ENCODE results near the gene ZNF324. TPM values are rescaled to one million over a fixed set of nuclear protein-coding genes. Genes with fewer than 3 reads are reported as not detected.

ZNF324 gene
- 2.1 TPM for total RNA-seq

GRCh38 chr19:58466760-58467589, at the start of gene ZNF324:
ZNF324 (plus strand) TSS chr19:58467080; CDS start chr19:58469186, 2,106 bp downstream.
- intact Hi-C loops (cut with DNase I) = loop anchor here (1.0 to 2.0 kb wide), 5 partner anchors 16 to 80 kb away; partner anchors contain the start of genes RPS5, ZBTB45 and ZNF324B
- H3K36me3 ChIP-seq = peaks cover 20 to 24% of the 10 kb centered on the region in 2 donors
- no peaks in the 10 kb centered on the region for H3K27me3 ChIP-seq
- no peak for TF ChIP-seq CTCF (IDR thresholded peaks at IDR 0.05)
- peak; percentile 93 to 99 for DNase-seq (ENCODE audit: low spot score in 2 of 2)
- H3K27ac ChIP-seq = peak within 1 kb of the TSS; percentile 84 to 88
- peaks cover 0 to 10% of the 10 kb centered on the region in 2 donors for H3K4me1 ChIP-seq
- H3K4me3 ChIP-seq = peak within 1 kb of the TSS; percentile 95 to 96
- no peaks in the 10 kb centered on the region for H3K9me3 ChIP-seq

DNA sequence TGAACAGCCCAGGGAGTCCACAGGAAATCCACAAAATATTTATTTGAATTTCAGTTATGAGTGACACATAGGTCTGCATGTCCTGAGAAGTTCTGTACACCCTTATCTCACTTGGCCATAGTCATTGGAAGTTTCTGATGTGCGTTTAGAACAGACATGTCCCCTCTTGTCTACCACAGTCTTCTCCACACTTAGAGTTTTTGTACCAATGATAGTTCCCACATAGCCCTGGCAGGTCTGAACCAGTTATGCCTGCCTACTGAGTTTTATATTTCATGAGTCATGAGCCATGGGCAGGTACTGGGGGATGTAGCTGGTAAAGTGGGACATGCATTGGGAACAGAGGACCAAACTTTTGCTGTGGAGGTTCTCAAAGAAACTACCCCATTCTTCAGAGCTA, 38.3 kb upstream of the ZNF324 start:
- Histone ChIP-seq H3K9me3 (peaks cover 82 to 93% of the 10 kb centered on the region in 2 donors), H3K4me1 (no peaks in the 10 kb centered on the region), H3K27me3 (no peaks in the 10 kb centered on the region), H3K4me3 (no peak overlapping the region), H3K36me3 (peaks cover 12 to 18% of the 10 kb centered on the region in 2 donors), H3K27ac (no peak overlapping the region)
- DNase-seq (ENCODE audit: low spot score in 2 of 2) = no peak
- intact Hi-C loops (cut with DNase I) = no loop called here
- TF ChIP-seq CTCF (IDR thresholded peaks at IDR 0.05) = no peak

DNA sequence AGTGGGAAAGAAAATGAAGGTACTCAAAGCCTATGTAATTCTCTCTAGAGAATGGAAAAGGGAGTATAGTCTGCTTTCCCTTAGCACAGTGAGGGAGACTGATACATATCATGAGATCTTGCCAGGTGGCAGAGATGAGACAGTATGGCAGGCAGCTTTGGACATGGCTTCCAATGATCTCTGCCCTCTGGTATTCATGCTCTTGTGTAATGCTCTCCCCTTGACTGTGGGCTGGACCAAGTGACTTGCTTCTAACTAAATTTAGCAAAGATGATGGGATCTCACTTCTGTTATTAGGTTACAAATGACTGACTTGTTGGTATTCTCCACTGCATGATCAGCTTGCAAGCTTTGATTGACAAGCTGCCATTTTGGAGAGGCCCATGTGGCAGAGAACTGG, 37.1 kb upstream of the ZNF324 start:
- DNase-seq (ENCODE audit: low spot score in 2 of 2) = no peak
- intact Hi-C loops (cut with DNase I) = no loop called here
- Histone ChIP-seq H3K36me3 (peaks cover 23 to 30% of the 10 kb centered on the region in 2 donors), H3K27me3 (no peaks in the 10 kb centered on the region), H3K27ac (no peak overlapping the region), H3K4me3 (no peak overlapping the region), H3K9me3 (peaks cover 93 to 99% of the 10 kb centered on the region in 2 donors), H3K4me1 (no peaks in the 10 kb centered on the region)
- no peak for TF ChIP-seq CTCF (IDR thresholded peaks at IDR 0.05)

DNA sequence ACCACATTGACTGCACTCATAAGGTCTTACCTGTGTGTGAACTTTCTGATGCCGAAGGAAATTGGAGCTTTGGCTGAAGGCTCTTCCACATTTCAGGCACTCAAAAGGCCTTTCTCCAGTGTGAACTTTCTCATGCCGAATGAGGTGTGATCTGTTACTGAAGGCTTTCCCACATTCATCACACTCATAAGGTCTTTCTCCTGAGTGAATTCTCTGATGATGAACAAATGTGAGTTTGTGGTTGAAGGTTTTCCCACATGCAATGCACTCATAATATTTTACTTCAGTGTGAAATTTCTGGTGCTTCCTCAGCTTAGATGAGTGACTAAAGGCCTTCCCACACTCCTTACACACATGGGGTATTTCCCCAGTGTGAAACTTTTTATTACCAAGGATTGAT, 32.7 kb upstream of the ZNF324 start:
- Histone ChIP-seq H3K4me3 (no peak overlapping the region), H3K36me3 (peaks cover 56 to 65% of the 10 kb centered on the region in 2 donors), H3K27ac (no peak overlapping the region), H3K4me1 (peaks cover 0 to 3% of the 10 kb centered on the region in 2 donors), H3K27me3 (no peaks in the 10 kb centered on the region), H3K9me3 (peaks cover 96 to 100% of the 10 kb centered on the region in 2 donors)
- no peak for DNase-seq (ENCODE audit: low spot score in 2 of 2)
- TF ChIP-seq CTCF (IDR thresholded peaks at IDR 0.05) = no peak
- intact Hi-C loops (cut with DNase I) = no loop called here

DNA sequence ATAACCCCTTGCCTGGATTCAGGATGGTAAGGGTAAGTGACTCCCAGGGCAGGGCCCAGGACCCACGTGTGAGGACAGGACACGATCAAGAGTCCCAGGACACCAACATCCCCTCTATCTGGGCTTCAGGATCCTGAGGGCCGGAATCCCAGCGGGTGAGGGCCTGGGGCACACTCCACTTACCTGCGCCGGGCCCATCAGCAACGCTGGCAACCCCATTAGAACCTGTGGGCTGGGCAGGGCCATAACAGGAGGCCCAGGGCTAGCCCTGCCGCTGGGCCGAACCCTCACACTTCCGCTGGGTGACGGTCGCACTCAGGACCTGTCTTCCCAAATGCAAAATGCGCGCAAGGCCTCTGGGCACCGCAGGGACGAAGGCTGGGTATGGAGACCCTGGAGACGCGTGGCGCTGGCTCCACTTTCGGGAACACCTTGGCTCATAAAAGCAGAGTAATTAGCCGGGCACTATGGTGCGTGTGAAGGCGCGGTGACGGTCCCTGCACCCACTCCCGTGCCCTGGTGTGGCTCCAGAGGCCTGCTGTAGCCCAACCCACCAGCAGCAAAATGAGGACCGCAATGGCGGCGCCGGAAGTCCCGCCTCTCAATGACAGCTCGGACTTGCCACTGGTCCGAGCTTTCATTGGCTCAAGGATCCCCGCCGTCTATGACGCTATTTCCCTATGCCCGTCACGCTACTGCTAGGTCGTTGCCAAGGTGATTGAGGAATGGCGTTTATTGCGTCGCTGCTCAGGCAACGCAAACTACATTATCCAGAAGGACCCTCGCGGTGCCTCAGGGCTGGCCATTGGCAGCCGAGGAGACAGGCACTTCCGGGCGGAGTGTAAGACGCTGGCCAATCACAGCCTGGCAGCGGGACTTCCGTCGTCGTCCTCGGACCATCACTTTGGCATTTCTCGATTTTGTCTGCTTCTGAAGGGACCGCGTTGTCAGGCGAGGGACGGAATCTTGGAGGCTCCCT, 27.0 kb upstream of the ZNF324 start, which contains the start of gene ZNF132:
Gene ZNF132, minus strand, starts transcription at position 578 of the 979 bp plus-strand sequence. Its CDS starts 332 bp downstream, at position 246.
- H3K27me3 ChIP-seq = no peaks in the 10 kb centered on the region
- H3K27ac ChIP-seq = peak within 1 kb of the TSS; percentile 85 to 89
- peaks cover 43 to 47% of the 10 kb centered on the region in 2 donors for H3K9me3 ChIP-seq
- DNase-seq (ENCODE audit: low spot score in 2 of 2) = peak; percentile 98 to 99
- intact Hi-C loops (cut with DNase I) = loop anchor here (1.0 kb wide), 10 partner anchors 11 to 115 kb away; partner anchors contain the start of genes CHMP2A, ZBTB45, ZNF324B and ZNF446
- no peak for TF ChIP-seq CTCF (IDR thresholded peaks at IDR 0.05)
- peaks cover 31 to 34% of the 10 kb centered on the region in 2 donors for H3K36me3 ChIP-seq
- peak within 1 kb of the TSS; percentile 71 to 72 for H3K4me3 ChIP-seq
- H3K4me1 ChIP-seq = peaks cover 4 to 14% of the 10 kb centered on the region in 2 donors

Measured in ascending aorta (tissue), 2 donors.